ENCODE data around the gene ATF2.

DNA sequence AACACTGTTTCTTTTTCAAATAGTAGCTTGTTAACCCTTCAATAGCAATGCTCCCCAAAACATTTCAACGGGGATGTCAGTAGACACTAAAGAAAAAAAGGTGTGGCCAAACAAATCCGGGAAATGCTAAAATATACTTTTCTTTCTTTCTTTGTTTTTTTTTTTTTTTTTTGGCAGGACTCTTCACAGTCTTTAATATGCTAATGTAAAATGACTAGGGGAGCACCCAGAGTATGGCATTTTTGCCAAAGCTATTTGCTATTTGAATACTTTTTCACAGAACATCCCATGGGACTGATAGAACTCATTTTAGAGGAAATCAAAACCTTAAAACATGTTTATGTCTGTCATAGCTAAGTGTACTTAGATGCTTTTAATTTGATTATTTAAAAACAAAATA, 32.1 kb downstream of the ATF2 start:
- TF ChIP-seq, protein P1, sequence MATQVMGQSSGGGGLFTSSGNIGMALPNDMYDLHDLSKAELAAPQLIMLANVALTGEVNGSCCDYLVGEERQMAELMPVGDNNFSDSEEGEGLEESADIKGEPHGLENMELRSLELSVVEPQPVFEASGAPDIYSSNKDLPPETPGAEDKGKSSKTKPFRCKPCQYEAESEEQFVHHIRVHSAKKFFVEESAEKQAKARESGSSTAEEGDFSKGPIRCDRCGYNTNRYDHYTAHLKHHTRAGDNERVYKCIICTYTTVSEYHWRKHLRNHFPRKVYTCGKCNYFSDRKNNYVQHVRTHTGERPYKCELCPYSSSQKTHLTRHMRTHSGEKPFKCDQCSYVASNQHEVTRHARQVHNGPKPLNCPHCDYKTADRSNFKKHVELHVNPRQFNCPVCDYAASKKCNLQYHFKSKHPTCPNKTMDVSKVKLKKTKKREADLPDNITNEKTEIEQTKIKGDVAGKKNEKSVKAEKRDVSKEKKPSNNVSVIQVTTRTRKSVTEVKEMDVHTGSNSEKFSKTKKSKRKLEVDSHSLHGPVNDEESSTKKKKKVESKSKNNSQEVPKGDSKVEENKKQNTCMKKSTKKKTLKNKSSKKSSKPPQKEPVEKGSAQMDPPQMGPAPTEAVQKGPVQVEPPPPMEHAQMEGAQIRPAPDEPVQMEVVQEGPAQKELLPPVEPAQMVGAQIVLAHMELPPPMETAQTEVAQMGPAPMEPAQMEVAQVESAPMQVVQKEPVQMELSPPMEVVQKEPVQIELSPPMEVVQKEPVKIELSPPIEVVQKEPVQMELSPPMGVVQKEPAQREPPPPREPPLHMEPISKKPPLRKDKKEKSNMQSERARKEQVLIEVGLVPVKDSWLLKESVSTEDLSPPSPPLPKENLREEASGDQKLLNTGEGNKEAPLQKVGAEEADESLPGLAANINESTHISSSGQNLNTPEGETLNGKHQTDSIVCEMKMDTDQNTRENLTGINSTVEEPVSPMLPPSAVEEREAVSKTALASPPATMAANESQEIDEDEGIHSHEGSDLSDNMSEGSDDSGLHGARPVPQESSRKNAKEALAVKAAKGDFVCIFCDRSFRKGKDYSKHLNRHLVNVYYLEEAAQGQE (IDR thresholded peaks at IDR 0.05; ENCODE audit: insufficient read depth in 1 of 2, low read depth in 2 of 2, low read length in 2 of 2) = no peak
- TF ChIP-seq SIN3A (IDR thresholded peaks at IDR 0.05; ENCODE audit: borderline replicate concordance, insufficient read depth, low read length) = no peak

Data from PFSK-1 (cell line).